PC-3 (cell line): ENCODE data around the gene LMX1A. TPM values are rescaled to one million over a fixed set of nuclear protein-coding genes. Genes with fewer than 3 reads are reported as not detected.

Source experiments
- ATAC-seq: fragments of 200-7000 bp; cut with Tn5 transposase; 2 replicates; pipeline ENCODE4 v1.9.1; 2020; ENCODE audit warnings: mild to moderate bottlenecking, moderate library complexity
- BruUV-seq: library from RNA; stranded (reverse); fragments of 400-500 nt; replicated peaks from 2 replicates; lab custom pipeline; 2021; lab: Mats Ljungman, UMichigan
- CTCF ChIA-PET: fragments of 300-600 bp; sonication (Branson Sonifier 250); formaldehyde crosslinking; loops from one replicate; lab custom pipeline; 2022; ENCODE audit warnings: antibody characterized with exemption; lab: Charles Lee
- POLR2A ChIA-PET: fragments of 300-600 bp; sonication (Branson Sonifier 250); formaldehyde crosslinking; loops from one replicate; lab custom pipeline; 2022; ENCODE audit warnings: antibody characterized with exemption; ENCODE audit not compliant: unreplicated experiment; lab: Charles Lee
- DNase-seq: peaks from one replicate; pipeline ENCODE4 v3.0.0-alpha.2; 2015
- H2AFZ ChIP-seq: fragments of 300-600 bp; sonication (generic); 2 replicates; pipeline ENCODE4 v1.6.0; 2016; ENCODE audit warnings: antibody characterized with exemption, low read length
- H3F3A ChIP-seq: fragments of 300-600 bp; sonication (generic); one replicate; pipeline ENCODE4 v1.6.0; 2017; ENCODE audit warnings: antibody characterized with exemption, low read length, control low read depth, mild to moderate bottlenecking; ENCODE audit not compliant: unreplicated experiment
- H3K27ac ChIP-seq: fragments of 300-600 bp; sonication (generic); 2 replicates; pipeline ENCODE4 v1.5.1; 2016; ENCODE audit warnings: mild to moderate bottlenecking, low read length
- H3K27me3 ChIP-seq: fragments of 300-600 bp; sonication (generic); 2 replicates; pipeline ENCODE4 v1.6.1; 2016; ENCODE audit warnings: low read length, mixed read lengths
- H3K36me3 ChIP-seq: fragments of 300-600 bp; sonication (generic); 2 replicates; pipeline ENCODE4 v1.6.1; 2016; ENCODE audit warnings: low read depth, mixed run types, low read length, mixed read lengths
- H3K4me1 ChIP-seq: fragments of 300-600 bp; sonication (generic); 2 replicates; pipeline ENCODE4 v1.5.1; 2016; ENCODE audit warnings: low read length; ENCODE audit not compliant: insufficient read depth
- H3K4me2 ChIP-seq: fragments of 300-600 bp; sonication (generic); 2 replicates; pipeline ENCODE4 v1.6.0; 2016; ENCODE audit warnings: low read length
- H3K4me3 ChIP-seq: fragments of 300-600 bp; sonication (generic); 2 replicates; pipeline ENCODE4 v1.5.1; 2016; ENCODE audit warnings: mild to moderate bottlenecking, low read length, mixed read lengths
- H3K79me2 ChIP-seq: fragments of 300-600 bp; sonication (generic); 2 replicates; pipeline ENCODE4 v1.6.1; 2017; ENCODE audit warnings: low read length, mixed read lengths
- H3K9ac ChIP-seq: fragments of 300-600 bp; sonication (generic); 2 replicates; pipeline ENCODE4 v1.6.0; 2016; ENCODE audit warnings: mild to moderate bottlenecking, low read length
- H3K9me2 ChIP-seq: fragments of 300-600 bp; sonication (generic); replicated peaks from 2 replicates; pipeline ENCODE4 v1.6.1; 2016; ENCODE audit warnings: mixed run types, low read length, mixed read lengths
- H3K9me3 ChIP-seq: fragments of 300-600 bp; sonication (generic); 2 replicates; pipeline ENCODE4 v1.6.1; 2016; ENCODE audit warnings: low read length, mixed read lengths
- H4K20me1 ChIP-seq: fragments of 300-600 bp; sonication (generic); 2 replicates; pipeline ENCODE4 v1.6.1; 2016; ENCODE audit warnings: low read length, mixed read lengths
- CTCF ChIP-seq: fragments of 300-600 bp; sonication (generic); conservative IDR thresholded peaks from 2 replicates; pipeline ENCODE4 v1.5.1; 2017; ENCODE audit warnings: antibody characterized with exemption, low read depth, mild to moderate bottlenecking, low read length
- EZH2 ChIP-seq: fragments of 300-600 bp; sonication (generic); IDR thresholded peaks from one replicate; pipeline ENCODE4 v1.6.1; 2017; ENCODE audit warnings: antibody characterized with exemption, mild to moderate bottlenecking, low read length; ENCODE audit not compliant: unreplicated experiment
- EZH2phosphoT487 ChIP-seq: fragments of 300-600 bp; sonication (generic); IDR thresholded peaks from 2 replicates; pipeline ENCODE4 v1.6.1; 2018; ENCODE audit warnings: mild to moderate bottlenecking, antibody characterized with exemption, low read length, borderline replicate concordance
- intact Hi-C: fragments of 100-400 bp; cut with micrococcal nuclease; formaldehyde crosslinking; loops from 2 replicates; pipeline ENCODE4 v1.9.0; 2023
- total RNA-seq: library from RNA; depleted of rRNA; stranded (reverse); fragments of >200 nt; gene quantifications from 2 replicates; pipeline ENCODE4 v1.2.3, GENCODE V29; 2014

LMX1A gene
- total RNA-seq, 1 experiment from 2014 or later: not detected

- Histone ChIP-seq H3K36me3 (no peaks in the 10 kb centered on the region), H3K27me3 (peaks cover 5% of the 10 kb centered on the region; the same call in 1 of the 2 replicates), H3K4me3 (no peak overlapping the region), H3K79me2 (no peaks in the 10 kb centered on the region), H3K27ac (no peak overlapping the region), H2AFZ (no peak overlapping the region), H3K4me1 (peaks cover 14% of the 10 kb centered on the region), H3K9me3 (no peaks in the 10 kb centered on the region), H3F3A (no peaks in the 10 kb centered on the region), H3K9ac (no peak overlapping the region), H4K20me1 (no peaks in the 10 kb centered on the region), H3K9me2 (no peaks in the 10 kb centered on the region), H3K4me2 (no peak overlapping the region)
- CTCF ChIA-PET: no interaction called here
- ATAC-seq (no peak), DNase-seq (peak; percentile 9)
- POLR2A ChIA-PET: no interaction called here
- TF ChIP-seq EZH2 (no peak), EZH2phosphoT487 (no peak), CTCF (no peak)
- BruUV-seq: no TSS peak
- intact Hi-C loops: no loop called here
Observed at GRCh38 chr1:165381745-165382505, 25.4 kb upstream of the LMX1A start.

- TF ChIP-seq EZH2phosphoT487: no peak
- no peak for TF ChIP-seq EZH2
- TF ChIP-seq CTCF: no peak
- Histone ChIP-seq H3K4me2 (peak overlapping the region; percentile 91), H3K4me3 (peak overlapping the region; percentile 68), H2AFZ (peak overlapping the region; percentile 85), H3K9ac (peak overlapping the region; percentile 82), H4K20me1 (no peaks in the 10 kb centered on the region), H3K27me3 (no peaks in the 10 kb centered on the region), H3F3A (no peaks in the 10 kb centered on the region), H3K36me3 (no peaks in the 10 kb centered on the region), H3K79me2 (no peaks in the 10 kb centered on the region), H3K4me1 (peaks cover 23% of the 10 kb centered on the region), H3K9me2 (no peaks in the 10 kb centered on the region), H3K27ac (peak overlapping the region; percentile 89), H3K9me3 (no peaks in the 10 kb centered on the region)
- DNase-seq (peak; percentile 46), ATAC-seq (peak; percentile 17)
- intact Hi-C loops: loop anchor here (10.0 kb wide), 1 partner anchor 318 kb away; the partner anchor contains the start of gene ALDH9A1
- ChIA-PET POLR2A (no interaction called here), CTCF (no interaction called here)
- no TSS peak for BruUV-seq
Observed at GRCh38 chr1:165376811-165377311, 20.3 kb upstream of the LMX1A start.
